WI38 (cell line): ENCODE measurements around the gene RFK.
A peak's percentile ranks its signal among the peaks of the same experiment; 100 is the strongest.

Source experiments
- H3K4me3 ChIP-seq: 2 replicates; pipeline ENCODE4 v1.5.1; 2011; ENCODE audit warnings: low read depth, mild to moderate bottlenecking, control low read depth, low read length
- TF ChIP-seq, protein P1 (sequence below): IDR thresholded peaks from 2 replicates; pipeline ENCODE4 v1.5.1; 2012; ENCODE audit warnings: low read depth, mild to moderate bottlenecking, control low read depth, low read length

RFK gene

DNA sequence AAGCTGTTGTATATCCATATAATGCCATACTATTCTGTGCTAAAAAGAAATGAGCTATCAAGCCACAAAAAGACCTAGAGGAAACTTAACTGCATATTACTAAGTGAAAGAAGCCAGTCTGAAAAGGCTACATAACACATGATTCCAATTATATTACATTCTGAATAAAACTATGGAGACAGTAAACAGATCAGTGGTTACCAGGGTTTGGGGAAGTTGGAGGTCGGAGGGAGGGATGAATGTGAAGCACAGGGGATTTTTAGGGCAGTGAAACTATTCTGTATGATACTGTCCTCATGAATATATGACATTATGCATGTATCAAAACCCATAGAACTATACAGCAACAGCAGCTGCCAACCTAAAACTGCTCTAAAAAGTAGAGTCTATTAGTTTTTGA lies 5.6 kb upstream of the RFK start:
- no peak overlapping the region for H3K4me3 ChIP-seq
- TF ChIP-seq, protein P1, sequence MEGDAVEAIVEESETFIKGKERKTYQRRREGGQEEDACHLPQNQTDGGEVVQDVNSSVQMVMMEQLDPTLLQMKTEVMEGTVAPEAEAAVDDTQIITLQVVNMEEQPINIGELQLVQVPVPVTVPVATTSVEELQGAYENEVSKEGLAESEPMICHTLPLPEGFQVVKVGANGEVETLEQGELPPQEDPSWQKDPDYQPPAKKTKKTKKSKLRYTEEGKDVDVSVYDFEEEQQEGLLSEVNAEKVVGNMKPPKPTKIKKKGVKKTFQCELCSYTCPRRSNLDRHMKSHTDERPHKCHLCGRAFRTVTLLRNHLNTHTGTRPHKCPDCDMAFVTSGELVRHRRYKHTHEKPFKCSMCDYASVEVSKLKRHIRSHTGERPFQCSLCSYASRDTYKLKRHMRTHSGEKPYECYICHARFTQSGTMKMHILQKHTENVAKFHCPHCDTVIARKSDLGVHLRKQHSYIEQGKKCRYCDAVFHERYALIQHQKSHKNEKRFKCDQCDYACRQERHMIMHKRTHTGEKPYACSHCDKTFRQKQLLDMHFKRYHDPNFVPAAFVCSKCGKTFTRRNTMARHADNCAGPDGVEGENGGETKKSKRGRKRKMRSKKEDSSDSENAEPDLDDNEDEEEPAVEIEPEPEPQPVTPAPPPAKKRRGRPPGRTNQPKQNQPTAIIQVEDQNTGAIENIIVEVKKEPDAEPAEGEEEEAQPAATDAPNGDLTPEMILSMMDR, result no peak

DNA sequence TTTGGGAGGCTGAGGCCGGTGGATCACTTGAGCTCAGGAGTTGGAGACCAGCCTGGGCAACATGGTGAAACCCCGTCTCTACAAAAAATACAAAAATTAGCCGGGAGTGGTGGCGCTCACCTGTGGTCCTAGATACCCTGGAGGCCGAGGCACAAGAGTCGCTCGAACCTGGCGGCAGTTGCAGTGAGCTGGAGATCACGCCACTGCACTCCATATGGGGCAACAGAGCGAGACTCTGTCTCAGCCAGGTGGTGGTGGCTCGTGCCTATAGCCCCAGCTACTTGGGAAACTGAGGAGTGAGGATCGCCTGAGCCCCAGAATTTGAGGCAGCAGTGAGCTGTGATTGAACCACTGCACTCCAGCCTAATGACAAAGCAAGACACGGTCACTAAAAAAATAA lies 2.4 kb upstream of the RFK start:
- no peak overlapping the region for H3K4me3 ChIP-seq
- TF ChIP-seq, protein P1, result no peak

DNA sequence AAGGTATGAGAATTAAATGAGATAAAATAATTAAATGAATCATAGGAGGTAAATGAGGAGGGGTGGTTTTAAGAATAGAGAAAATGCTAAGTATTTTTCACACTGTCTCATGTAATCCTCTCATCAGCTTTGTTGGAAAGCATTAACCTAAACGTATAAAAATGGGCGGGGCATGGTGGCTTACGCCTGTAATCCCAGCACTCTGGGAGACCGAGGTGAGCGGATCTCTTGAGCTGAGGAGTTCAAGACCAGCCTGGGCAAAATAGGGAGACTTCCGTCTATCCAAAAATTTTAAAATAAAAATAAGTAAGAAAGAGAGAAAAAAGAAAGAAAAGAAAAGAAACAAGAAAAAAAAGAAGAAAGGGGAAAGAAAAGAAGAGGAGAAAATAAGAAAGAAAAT lies 1.9 kb upstream of the RFK start:
- TF ChIP-seq, protein P1, result no peak
- H3K4me3 ChIP-seq, result no peak overlapping the region

DNA sequence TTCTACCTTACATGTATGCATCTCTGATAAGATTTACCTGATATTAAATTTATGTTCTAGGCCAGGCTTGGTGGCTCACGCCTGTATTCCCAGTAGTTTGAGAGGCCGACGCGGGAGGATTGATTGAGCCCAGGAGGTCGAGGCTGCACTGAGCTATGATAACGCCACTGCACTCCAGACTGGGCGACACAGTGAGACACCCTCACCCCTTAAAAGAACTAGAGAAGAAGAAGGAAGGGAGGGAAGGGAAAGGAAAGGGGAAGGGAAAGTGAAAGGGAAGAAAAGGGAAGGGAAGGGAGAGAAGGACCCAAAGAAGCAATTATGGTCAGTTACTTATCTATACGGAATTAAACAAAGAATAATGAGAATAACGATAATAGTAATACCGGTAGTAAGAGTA lies 1.2 kb upstream of the RFK start:
- peak overlapping the region; percentile 89 for H3K4me3 ChIP-seq
- TF ChIP-seq, protein P1, result no peak

DNA sequence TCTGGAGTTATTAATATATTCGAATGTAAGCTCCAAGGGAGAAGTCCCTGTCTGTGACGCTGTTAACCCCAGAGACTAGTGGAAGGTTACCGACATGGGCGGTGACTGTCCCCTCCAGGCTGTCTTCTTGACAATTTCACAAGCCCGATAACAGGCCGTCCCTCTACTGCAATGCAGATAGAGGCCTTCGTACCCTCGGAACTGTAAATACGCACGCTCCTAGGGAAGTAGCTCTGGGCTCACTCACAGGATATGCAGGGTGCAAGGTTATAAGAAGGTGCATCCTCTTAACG lies 680 bp upstream of the RFK start:
- TF ChIP-seq, protein P1, result no peak
- peak overlapping the region; percentile 89 for H3K4me3 ChIP-seq

DNA sequence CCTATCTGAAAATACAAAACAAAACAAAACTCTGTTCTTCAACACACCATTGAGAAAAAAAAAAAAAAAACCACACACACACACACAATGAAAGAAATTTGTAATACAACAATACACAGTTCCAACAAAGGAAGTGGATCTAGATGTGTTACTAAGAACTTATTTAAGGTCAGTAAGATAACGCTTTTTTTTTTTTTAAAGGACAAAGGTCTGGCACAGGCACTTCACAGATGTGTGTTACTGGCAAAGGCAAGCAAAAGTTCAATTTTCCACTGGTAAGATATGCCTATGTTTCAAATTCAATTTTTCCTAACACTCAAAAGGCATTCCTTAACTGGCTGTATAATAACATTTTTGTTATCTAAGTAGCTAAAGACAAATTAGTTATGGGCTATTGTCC lies 3.6 kb downstream of the RFK start:
- no peak overlapping the region for H3K4me3 ChIP-seq
- TF ChIP-seq, protein P1, result no peak

DNA sequence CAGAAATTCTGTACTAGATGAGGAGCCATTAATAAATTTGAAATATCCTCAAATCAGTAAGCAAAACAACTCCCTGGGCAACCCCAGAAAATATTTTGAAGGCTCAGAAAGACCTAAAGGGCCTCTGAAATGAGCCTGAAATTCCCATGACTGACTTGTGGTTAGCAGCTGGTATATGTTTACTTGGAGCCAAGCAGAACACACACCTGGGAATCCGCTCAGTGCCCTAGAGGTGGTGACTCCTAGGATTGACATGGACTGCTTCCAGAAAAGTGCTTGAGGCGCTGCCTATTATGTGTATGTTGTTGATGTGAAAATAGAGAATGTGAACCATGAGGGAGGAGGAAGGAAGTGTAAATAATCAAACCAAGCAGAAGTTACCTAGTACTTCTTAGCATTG lies 14.7 kb downstream of the RFK start:
- TF ChIP-seq, protein P1, result no peak
- H3K4me3 ChIP-seq, result no peak overlapping the region
